Transverse colon (tissue), 4 donors: ENCODE measurements around the gene MAN2C1.

Experiments used
- CTCF ChIP-seq, 5 experiments: fragments of 200-600 bp in 3 of 5; fragments of 450-650 bp in 2 of 5; sonication (generic) in 3 of 5; IDR thresholded peaks; 1 replicate in 2 of 5; 2 replicates in 3 of 5; pipeline ENCODE4 v1.5.1; 2016 to 2017; ENCODE audit warnings: antibody characterized with exemption in 5 of 5, inconsistent platforms in 3 of 5, mild to moderate bottlenecking in 2 of 5, moderate library complexity in 1 of 5
- EP300 ChIP-seq: sonication (generic); formaldehyde crosslinking; IDR thresholded peaks from one replicate; pipeline ENCODE4 v1.6.1; 2017; ENCODE audit warnings: antibody characterized with exemption, low read depth
- POLR2A ChIP-seq: fragments of 450-650 bp; IDR thresholded peaks from one replicate; pipeline ENCODE4 v1.6.1; 2016; ENCODE audit warnings: antibody characterized with exemption, mild to moderate bottlenecking, moderate library complexity
- POLR2AphosphoS5 ChIP-seq, 3 donors: sonication (generic); formaldehyde crosslinking; IDR thresholded peaks; one replicate each; pipeline ENCODE4 v1.6.1; 2016; ENCODE audit warnings: antibody characterized with exemption in 3 of 3

- TF ChIP-seq EP300 = no peak
- no peak for TF ChIP-seq CTCF (IDR thresholded peaks at IDR 0.05)
- TF ChIP-seq POLR2A = no peak
- TF ChIP-seq POLR2AphosphoS5 (IDR thresholded peaks at IDR 0.05) = no peak
These were observed 21.5 kb upstream of the MAN2C1 start for GRCh38 chr15:75389791-75390382.
